DOHH2 (cell line): Measurements from ENCODE around the gene TCIRG1.

ENCODE experiments used
- CTCF ChIP-seq: fragments of 200-600 bp; sonication (generic); IDR thresholded peaks from one replicate; pipeline ENCODE4 v1.5.1; 2014; ENCODE audit warnings: antibody characterized with exemption, mild to moderate bottlenecking, low read depth, low read length; ENCODE audit not compliant: poor library complexity, severe bottlenecking
- EZH2phosphoT487 ChIP-seq: fragments of 200-600 bp; sonication (generic); IDR thresholded peaks from 2 replicates; pipeline ENCODE4 v1.6.1; 2017; ENCODE audit warnings: borderline replicate concordance, mild to moderate bottlenecking, antibody characterized with exemption, low read length, moderate library complexity, mixed read lengths

- TF ChIP-seq CTCF (no peak), EZH2phosphoT487 (no peak)
Observed at GRCh38 chr11:68014947-68015447, 23.8 kb upstream of the TCIRG1 start.
